Mesendoderm (in vitro differentiated cells): ENCODE data around the gene QPCTL.

Experiments
- DNase-seq: peaks from one replicate; pipeline ENCODE4 v3.0.0; 2013
- H2AK5ac ChIP-seq: 2 replicates; pipeline ENCODE4 v1.6.1; 2013; ENCODE audit warnings: low read length, inconsistent platforms
- H2BK120ac ChIP-seq: 2 replicates; pipeline ENCODE4 v1.6.1; 2013; ENCODE audit warnings: low read depth, mild to moderate bottlenecking, low read length, moderate library complexity, mixed read lengths
- H2BK15ac ChIP-seq: replicated peaks from 2 replicates; pipeline ENCODE4 v1.6.1; 2013; ENCODE audit warnings: low read depth, mild to moderate bottlenecking, moderate library complexity
- H2BK5ac ChIP-seq: 2 replicates; pipeline ENCODE4 v1.6.1; 2013; ENCODE audit warnings: low read length, inconsistent platforms
- H3K18ac ChIP-seq: 2 replicates; pipeline ENCODE4 v1.6.1; 2013; ENCODE audit warnings: mild to moderate bottlenecking, low read length, mixed read lengths
- H3K23ac ChIP-seq: one replicate; pipeline ENCODE4 v1.6.1; 2013; ENCODE audit warnings: low read length
- H3K27ac ChIP-seq: 2 replicates; pipeline ENCODE4 v1.5.1; 2013; ENCODE audit warnings: low read depth, mild to moderate bottlenecking, inconsistent platforms, low read length, moderate library complexity
- H3K27me3 ChIP-seq: 2 replicates; pipeline ENCODE4 v1.6.1; 2013; ENCODE audit warnings: low read length, control low read depth, mild to moderate bottlenecking, inconsistent platforms; ENCODE audit not compliant: insufficient read depth, poor library complexity
- H3K36me3 ChIP-seq: 2 replicates; pipeline ENCODE4 v1.6.1; 2013; ENCODE audit warnings: low read length, inconsistent platforms; ENCODE audit not compliant: control insufficient read depth, insufficient read depth
- H3K4ac ChIP-seq: one replicate; pipeline ENCODE4 v1.6.1; 2013; ENCODE audit warnings: low read depth, mild to moderate bottlenecking, low read length, moderate library complexity
- H3K4me1 ChIP-seq: 2 replicates; pipeline ENCODE4 v1.6.1; 2013; ENCODE audit warnings: low read depth, low read length, inconsistent platforms; ENCODE audit not compliant: control insufficient read depth
- H3K4me2 ChIP-seq: 2 replicates; pipeline ENCODE4 v1.6.1; 2013; ENCODE audit warnings: low read length
- H3K4me3 ChIP-seq: 2 replicates; pipeline ENCODE4 v1.5.1; 2013; ENCODE audit warnings: mild to moderate bottlenecking, low read length
- H3K56ac ChIP-seq: one replicate; pipeline ENCODE4 v1.6.1; 2013; ENCODE audit warnings: low read length
- H3K79me1 ChIP-seq: 2 replicates; pipeline ENCODE4 v1.6.1; 2013; ENCODE audit warnings: low read length, inconsistent platforms
- H3K79me2 ChIP-seq: 2 replicates; pipeline ENCODE4 v1.6.1; 2013; ENCODE audit warnings: mild to moderate bottlenecking, low read length; ENCODE audit not compliant: control insufficient read depth, insufficient read depth
- H3K9ac ChIP-seq: 2 replicates; pipeline ENCODE4 v1.6.1; 2013; ENCODE audit warnings: low read length, inconsistent platforms
- H4K5ac ChIP-seq: one replicate; pipeline ENCODE4 v1.6.1; 2013; ENCODE audit warnings: low read length
- H4K8ac ChIP-seq: one replicate; pipeline ENCODE4 v1.6.1; 2013; ENCODE audit warnings: low read depth, mild to moderate bottlenecking, control low read depth, low read length, moderate library complexity
- WGBS: extraction: QIAGEN DNeasy Blood & Tissue Kit; methylation state at CpG from one replicate; pipeline ENCODE4 v1.1.7; 2013; ENCODE audit warnings: low lambda C conversion rate, missing lambda C conversion rate; ENCODE audit not compliant: insufficient coverage; ENCODE audit errors: extremely low coverage; 5-methylcytosine and 5-hydroxymethylcytosine counted together

Gene QPCTL

DNA sequence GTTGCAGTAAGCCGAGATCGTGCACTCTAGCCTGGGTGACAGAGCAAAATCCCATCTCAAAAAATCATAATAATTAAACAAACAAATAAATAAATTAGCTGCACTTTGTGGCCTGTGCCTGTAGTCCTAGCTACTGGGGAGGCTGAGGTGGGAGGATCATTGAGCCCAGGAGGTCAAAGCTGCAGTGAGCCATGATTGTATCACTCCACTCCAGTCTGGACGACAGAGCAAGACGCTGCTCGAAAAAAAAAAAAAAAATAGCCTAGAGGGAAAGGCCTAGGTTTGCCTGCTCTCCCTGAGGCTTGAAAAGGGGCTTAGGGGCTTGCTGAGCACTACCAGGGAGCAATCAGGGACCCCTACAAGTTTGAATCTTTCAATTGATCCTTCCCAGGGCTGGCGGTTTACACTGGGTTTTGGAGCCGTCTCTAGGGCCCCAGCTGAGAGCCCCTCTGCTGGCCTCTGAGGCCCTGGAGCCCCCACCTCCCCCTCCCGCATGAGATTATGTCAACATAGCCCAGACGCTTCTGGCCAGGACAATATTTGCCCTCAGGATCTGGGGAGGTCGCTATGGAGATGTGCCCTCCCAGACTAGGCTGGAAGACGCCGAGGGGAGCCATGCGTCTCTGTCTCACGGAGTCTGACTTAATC lies 34.8 kb upstream of the QPCTL start:
- DNase-seq: peak; percentile 43
- H4K8ac ChIP-seq: no peak overlapping the region
- no peak overlapping the region for H4K5ac ChIP-seq
- no peak overlapping the region for H3K23ac ChIP-seq
- H3K18ac ChIP-seq: no peak overlapping the region
- H3K27me3 ChIP-seq: no peaks in the 10 kb centered on the region
- no peak overlapping the region for H3K9ac ChIP-seq
- H2AK5ac ChIP-seq: no peak overlapping the region
- H3K79me2 ChIP-seq: no peaks in the 10 kb centered on the region
- peak overlapping the region; percentile 34 for H3K56ac ChIP-seq
- H3K4me3 ChIP-seq: no peak overlapping the region
- H3K36me3 ChIP-seq: no peaks in the 10 kb centered on the region
- H3K27ac ChIP-seq: no peak overlapping the region
- peaks cover 4% of the 10 kb centered on the region for H3K4me1 ChIP-seq
- no peak overlapping the region for H2BK5ac ChIP-seq
- H3K4me2 ChIP-seq: no peak overlapping the region
- no peaks in the 10 kb centered on the region for H3K79me1 ChIP-seq
- H2BK120ac ChIP-seq: no peak overlapping the region
- H3K4ac ChIP-seq: no peak overlapping the region
- no peak overlapping the region for H2BK15ac ChIP-seq
- WGBS: no CpG with 5 or more reads among the region's 14 CpGs

DNA sequence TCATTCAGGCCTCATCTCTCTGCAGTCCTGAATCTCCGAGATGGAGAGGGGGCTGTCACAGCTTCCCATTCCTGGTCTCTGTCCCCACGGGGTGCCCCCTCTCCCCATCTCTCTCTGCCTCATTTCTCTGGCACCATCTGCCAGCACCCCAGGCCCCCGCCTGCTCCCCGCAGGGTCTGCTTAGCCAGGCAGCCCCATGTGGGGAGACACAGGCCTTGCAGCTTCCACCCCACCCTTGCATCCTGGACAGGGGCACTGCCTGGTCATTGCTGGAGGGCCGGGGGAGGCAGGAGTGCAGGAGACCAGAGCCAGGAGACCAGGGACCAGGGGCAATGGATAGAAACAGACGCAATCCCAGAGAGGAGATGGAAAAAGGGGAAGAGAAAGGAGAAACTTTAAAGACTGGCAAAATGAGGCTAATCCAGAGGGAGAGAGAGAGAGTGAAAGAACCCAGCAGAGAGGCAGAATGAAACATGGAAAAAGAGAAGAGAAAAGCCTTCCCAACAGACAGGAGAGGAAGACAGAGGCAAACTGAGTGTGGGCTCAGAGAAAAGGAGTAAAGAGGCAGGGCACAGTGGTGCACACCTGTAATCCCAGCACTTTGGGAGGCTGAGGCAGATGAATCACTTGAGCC lies 33.3 kb upstream of the QPCTL start:
- H3K36me3 ChIP-seq: no peaks in the 10 kb centered on the region
- no peaks in the 10 kb centered on the region for H3K27me3 ChIP-seq
- H3K56ac ChIP-seq: no peak overlapping the region
- H3K4me2 ChIP-seq: no peak overlapping the region
- no peak overlapping the region for H3K18ac ChIP-seq
- H3K9ac ChIP-seq: no peak overlapping the region
- H4K5ac ChIP-seq: no peak overlapping the region
- H2BK5ac ChIP-seq: no peak overlapping the region
- H3K79me1 ChIP-seq: no peaks in the 10 kb centered on the region
- no peak overlapping the region for H3K27ac ChIP-seq
- no peak overlapping the region for H2BK15ac ChIP-seq
- no peak overlapping the region for H3K4ac ChIP-seq
- WGBS: no CpG with 5 or more reads among the region's 6 CpGs
- no peak overlapping the region for H2BK120ac ChIP-seq
- no peak for DNase-seq
- no peaks in the 10 kb centered on the region for H3K4me1 ChIP-seq
- H4K8ac ChIP-seq: no peak overlapping the region
- H2AK5ac ChIP-seq: no peak overlapping the region
- H3K4me3 ChIP-seq: no peak overlapping the region
- no peak overlapping the region for H3K23ac ChIP-seq
- H3K79me2 ChIP-seq: no peaks in the 10 kb centered on the region

DNA sequence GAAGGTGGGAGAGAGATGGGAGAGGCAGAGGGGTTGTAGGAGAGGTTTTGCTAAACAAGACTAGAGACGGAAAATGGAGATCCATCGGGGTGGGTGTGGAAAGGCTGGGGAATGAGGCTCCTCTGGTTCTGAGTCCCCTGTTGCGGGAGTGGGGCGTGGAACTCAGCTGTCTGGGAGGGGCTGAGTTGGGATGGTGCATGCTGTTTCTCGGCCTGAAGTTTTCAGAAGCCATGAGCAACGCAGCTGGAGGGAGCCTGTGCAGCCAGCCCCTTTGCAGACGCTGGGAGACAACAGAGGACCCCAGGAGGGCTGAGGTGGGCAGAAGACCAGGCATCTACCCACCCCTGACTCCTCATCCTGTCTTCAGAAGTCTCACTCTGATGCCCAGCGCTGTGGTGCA lies 31.8 kb upstream of the QPCTL start:
- no peak overlapping the region for H2AK5ac ChIP-seq
- no peak overlapping the region for H2BK5ac ChIP-seq
- no peak overlapping the region for H2BK15ac ChIP-seq
- no peak overlapping the region for H3K4me3 ChIP-seq
- no peak overlapping the region for H3K18ac ChIP-seq
- no peaks in the 10 kb centered on the region for H3K79me2 ChIP-seq
- WGBS: no CpG with 5 or more reads among the region's 8 CpGs
- no peak overlapping the region for H4K8ac ChIP-seq
- no peak for DNase-seq
- H3K36me3 ChIP-seq: no peaks in the 10 kb centered on the region
- no peak overlapping the region for H3K9ac ChIP-seq
- H2BK120ac ChIP-seq: no peak overlapping the region
- H3K4me2 ChIP-seq: no peak overlapping the region
- no peaks in the 10 kb centered on the region for H3K27me3 ChIP-seq
- no peak overlapping the region for H3K27ac ChIP-seq
- H3K79me1 ChIP-seq: no peaks in the 10 kb centered on the region
- H3K23ac ChIP-seq: no peak overlapping the region
- H3K56ac ChIP-seq: no peak overlapping the region
- no peak overlapping the region for H3K4ac ChIP-seq
- H4K5ac ChIP-seq: no peak overlapping the region
- H3K4me1 ChIP-seq: no peaks in the 10 kb centered on the region

DNA sequence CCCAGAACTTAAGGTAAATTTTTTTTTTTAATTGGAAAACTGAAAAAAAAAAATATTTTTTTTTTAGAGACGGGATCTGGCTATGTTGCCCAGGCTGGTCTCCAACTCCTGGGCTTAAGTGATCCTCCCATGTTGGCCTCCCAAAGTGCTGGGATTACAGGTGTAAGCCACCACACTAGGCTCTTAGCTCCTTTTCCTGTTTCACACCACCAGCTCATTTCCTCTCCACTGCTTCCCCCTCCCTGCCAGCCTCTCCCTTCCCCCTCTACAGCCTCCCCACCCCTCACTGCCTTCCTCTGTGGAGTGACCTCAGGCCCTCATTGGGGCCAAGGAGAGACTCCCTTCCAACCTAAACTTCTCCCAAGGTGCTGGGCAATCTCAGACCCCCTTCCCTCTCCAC lies 28.7 kb upstream of the QPCTL start:
- no peak overlapping the region for H3K23ac ChIP-seq
- no peak overlapping the region for H3K27ac ChIP-seq
- no peaks in the 10 kb centered on the region for H3K36me3 ChIP-seq
- no peak overlapping the region for H4K5ac ChIP-seq
- H3K9ac ChIP-seq: no peak overlapping the region
- no CpG with 5 or more reads among the region's 1 CpG for WGBS
- no peak overlapping the region for H3K56ac ChIP-seq
- H2BK5ac ChIP-seq: no peak overlapping the region
- H3K4me2 ChIP-seq: no peak overlapping the region
- H2BK15ac ChIP-seq: no peak overlapping the region
- H4K8ac ChIP-seq: no peak overlapping the region
- no peak overlapping the region for H3K4me3 ChIP-seq
- H3K4me1 ChIP-seq: no peaks in the 10 kb centered on the region
- no peaks in the 10 kb centered on the region for H3K27me3 ChIP-seq
- DNase-seq: peak; percentile 39
- no peaks in the 10 kb centered on the region for H3K79me1 ChIP-seq
- H3K18ac ChIP-seq: no peak overlapping the region
- no peaks in the 10 kb centered on the region for H3K79me2 ChIP-seq
- no peak overlapping the region for H2BK120ac ChIP-seq
- no peak overlapping the region for H3K4ac ChIP-seq
- H2AK5ac ChIP-seq: no peak overlapping the region

DNA sequence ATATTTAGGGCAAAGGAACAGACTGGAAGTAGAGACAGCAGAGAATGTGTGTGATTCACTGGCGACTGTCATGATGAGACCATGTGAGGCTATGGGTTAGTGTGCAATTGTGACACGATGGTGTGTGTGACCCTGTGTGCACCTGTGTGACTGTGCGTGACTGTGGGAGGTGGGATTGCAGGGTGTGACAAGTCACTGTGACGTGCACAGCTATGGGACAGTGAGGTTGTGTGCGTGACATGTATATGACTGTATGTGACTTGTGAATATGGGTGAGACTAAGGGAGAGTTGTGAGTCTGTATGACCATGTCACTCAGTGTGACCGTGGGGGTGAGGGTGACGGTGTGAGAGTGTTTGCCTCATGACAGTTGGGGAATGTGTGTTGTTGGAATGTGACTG lies 27.9 kb upstream of the QPCTL start:
- H3K79me1 ChIP-seq: no peaks in the 10 kb centered on the region
- peak overlapping the region; percentile 3 for H2AK5ac ChIP-seq
- H3K23ac ChIP-seq: no peak overlapping the region
- no CpG with 5 or more reads among the region's 7 CpGs for WGBS
- peak overlapping the region; percentile 42 for H3K56ac ChIP-seq
- no peak overlapping the region for H4K8ac ChIP-seq
- H2BK15ac ChIP-seq: no peak overlapping the region
- no peak for DNase-seq
- no peaks in the 10 kb centered on the region for H3K4me1 ChIP-seq
- H3K9ac ChIP-seq: no peak overlapping the region
- H3K27me3 ChIP-seq: no peaks in the 10 kb centered on the region
- no peaks in the 10 kb centered on the region for H3K36me3 ChIP-seq
- no peak overlapping the region for H2BK120ac ChIP-seq
- no peak overlapping the region for H3K4me2 ChIP-seq
- H2BK5ac ChIP-seq: no peak overlapping the region
- no peak overlapping the region for H3K27ac ChIP-seq
- H3K4me3 ChIP-seq: no peak overlapping the region
- no peak overlapping the region for H4K5ac ChIP-seq
- H3K79me2 ChIP-seq: no peaks in the 10 kb centered on the region
- no peak overlapping the region for H3K4ac ChIP-seq
- H3K18ac ChIP-seq: no peak overlapping the region
